Smooth muscle cell of the brain vasculature (primary cell): ENCODE results near the gene PPP1R7.
"Not testable (repeated sequence)": the region's sequence is repeated elsewhere in the genome, so short reads cannot be mapped to it uniquely, and the experiment has no call there.

ENCODE experiments used
- DNase-seq: peaks from one replicate; pipeline ENCODE4 v3.0.0-alpha.2; 2012; ENCODE audit warnings: low read depth, low spot score

Gene PPP1R7

DNA sequence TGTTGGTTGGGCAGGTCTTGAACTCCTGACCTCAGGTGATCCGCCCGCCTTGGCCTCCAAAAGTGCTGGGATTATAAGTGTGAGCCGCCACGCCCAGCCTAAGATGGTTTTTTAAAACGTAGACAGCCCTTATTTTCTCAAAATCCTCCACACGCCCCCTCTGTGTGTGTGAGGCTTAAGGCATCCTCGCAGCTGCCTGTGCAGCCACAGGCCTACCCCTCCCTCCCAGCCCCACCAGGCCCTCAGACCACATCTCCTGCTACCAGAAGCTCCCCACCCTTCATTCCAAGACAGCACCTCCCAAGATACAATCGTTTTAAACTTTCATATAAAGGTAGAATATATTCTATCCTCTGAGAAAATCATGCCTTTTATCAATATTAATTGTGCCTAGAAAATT lies 43.0 kb downstream of the PPP1R7 start:
- no peak for DNase-seq

DNA sequence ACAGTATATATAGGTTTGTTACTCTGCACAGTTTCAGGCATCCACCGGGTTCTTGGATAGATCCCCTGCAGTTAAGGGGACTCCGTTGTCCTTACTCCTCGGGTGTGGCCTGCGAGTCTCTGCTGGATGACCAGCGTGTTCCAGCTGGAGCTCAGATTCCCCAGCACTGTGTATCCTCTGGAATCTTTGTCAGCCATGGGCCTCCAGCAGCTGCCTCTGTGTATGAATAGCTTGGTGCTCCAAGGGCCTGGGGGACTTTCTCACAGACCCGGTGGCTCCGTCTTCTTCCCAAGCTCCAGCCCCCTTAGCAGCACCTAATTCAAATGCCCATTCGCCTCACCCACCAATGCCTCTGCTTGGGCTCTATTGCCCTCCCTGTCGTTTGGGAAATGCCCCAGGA lies 44.5 kb downstream of the PPP1R7 start:
- DNase-seq, result no peak

- DNase-seq, result no peak
Observed at GRCh38 chr2:241195506-241196130, 45.4 kb downstream of the PPP1R7 start.

GRCh38 chr2:241197246-241197645 lies 47.0 kb downstream of the PPP1R7 start:
- not testable (repeated sequence) for DNase-seq

GRCh38 chr2:241197947-241198346 lies 47.7 kb downstream of the PPP1R7 start:
- no peak for DNase-seq

- DNase-seq, result no peak
Observed at GRCh38 chr2:241198381-241199279, 48.4 kb downstream of the PPP1R7 start.

DNA sequence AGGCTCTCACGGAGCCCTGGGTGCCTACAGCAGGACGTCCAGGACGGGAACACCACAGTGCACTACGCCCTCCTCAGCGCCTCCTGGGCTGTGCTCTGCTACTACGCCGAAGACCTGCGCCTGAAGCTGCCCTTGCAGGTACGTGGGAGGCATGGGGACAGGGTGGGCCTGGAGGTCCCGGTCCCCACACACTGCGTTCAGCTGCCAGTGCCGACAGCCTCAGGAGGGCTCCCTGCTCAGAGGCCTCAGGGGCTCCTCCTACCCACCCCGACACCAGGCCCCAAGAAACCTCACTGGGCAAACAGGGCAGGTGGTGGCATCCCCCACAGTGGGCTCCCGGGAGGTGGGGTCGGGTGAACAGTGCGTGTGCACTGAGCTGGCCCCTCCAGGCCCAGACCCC lies 49.0 kb downstream of the PPP1R7 start:
- no peak for DNase-seq

GRCh38 chr2:241199897-241200821 lies 49.9 kb downstream of the PPP1R7 start:
- DNase-seq, result no peak

- no peak for DNase-seq
Observed at GRCh38 chr2:241200822-241201395, 50.6 kb downstream of the PPP1R7 start.

- DNase-seq, result no peak
Observed at GRCh38 chr2:241201445-241202267, 51.4 kb downstream of the PPP1R7 start.

DNA sequence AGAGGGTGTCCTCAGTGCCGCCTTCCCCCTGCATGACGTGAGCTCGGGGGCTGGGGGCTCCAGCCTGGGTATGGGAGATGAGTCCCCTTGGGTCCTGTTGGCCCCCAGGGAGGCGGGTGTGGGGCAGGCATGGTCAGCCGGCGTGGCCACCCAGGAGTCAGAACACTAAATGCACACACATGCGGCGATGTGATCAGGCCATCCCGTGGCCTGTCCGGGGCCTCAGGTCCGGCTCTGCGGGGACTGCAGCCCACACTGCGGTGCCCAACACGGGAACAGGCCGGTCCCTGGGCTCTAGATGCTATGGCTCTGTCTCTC lies 52.0 kb downstream of the PPP1R7 start:
- DNase-seq, result no peak

DNA sequence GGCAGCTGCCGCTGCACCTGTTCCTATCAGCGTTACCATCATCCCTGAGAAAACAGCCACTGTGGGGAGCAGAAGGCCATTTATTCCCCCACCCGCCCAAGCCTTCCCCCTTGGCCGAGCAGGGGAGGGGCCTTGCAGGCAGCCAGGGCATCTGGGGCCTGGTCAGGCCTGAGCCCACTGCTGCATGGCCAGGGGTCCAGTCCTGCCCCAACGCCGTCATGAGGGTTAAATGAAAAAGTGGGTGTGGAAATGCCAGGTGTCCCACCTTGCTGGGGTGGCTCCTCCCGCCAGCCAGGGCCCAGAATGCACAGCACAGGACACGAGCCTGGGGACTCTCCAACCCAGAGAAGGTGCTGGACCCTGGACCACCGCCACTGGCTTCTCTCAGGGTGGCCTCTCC lies 52.4 kb downstream of the PPP1R7 start:
- no peak for DNase-seq

- DNase-seq, result no peak
Observed at GRCh38 chr2:241203218-241204009, 53.1 kb downstream of the PPP1R7 start.

GRCh38 chr2:241204010-241204384 lies 53.7 kb downstream of the PPP1R7 start:
- no peak for DNase-seq

DNA sequence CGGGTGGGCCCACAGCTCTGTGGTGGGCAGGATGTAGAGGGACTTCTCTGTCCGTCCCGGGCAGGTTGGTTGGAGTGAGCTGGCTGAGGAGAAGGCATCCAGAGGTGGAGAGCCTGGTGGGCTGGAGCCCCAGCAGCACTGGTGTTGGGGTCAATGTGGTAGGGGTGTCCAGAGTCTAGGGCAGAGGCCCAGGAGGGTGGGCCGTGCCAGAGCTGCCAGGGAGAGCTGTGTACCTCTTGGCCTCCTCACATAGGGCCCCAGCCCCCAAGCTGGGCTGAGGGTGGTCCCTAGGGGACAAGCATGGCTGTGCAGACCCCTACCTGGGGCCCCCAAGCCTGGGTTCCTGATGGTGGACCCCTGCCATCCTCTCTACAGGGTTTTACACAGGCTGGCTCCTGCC lies 54.2 kb downstream of the PPP1R7 start:
- DNase-seq, result no peak

DNA sequence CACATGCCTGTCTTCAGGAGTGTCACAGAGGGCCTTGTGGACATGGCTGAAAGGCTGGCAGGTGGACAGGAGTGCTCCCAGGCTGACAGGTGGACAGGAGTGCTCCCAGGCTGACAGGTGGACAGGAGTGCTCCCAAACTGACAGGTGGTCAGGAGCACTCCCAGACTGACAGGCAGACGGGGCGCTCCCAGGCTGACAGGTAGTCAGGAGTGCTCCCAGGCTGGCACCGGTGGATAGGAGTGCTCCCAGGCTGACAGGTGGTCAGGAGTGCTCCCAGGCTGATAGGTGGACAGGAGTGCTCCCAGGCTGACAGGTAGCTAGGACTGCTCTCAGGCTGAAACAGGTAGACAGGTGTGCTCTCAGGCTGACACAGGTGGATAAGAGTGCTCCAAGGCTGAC lies 54.8 kb downstream of the PPP1R7 start:
- no peak for DNase-seq

GRCh38 chr2:241207151-241207550 lies 56.9 kb downstream of the PPP1R7 start:
- no peak for DNase-seq

DNA sequence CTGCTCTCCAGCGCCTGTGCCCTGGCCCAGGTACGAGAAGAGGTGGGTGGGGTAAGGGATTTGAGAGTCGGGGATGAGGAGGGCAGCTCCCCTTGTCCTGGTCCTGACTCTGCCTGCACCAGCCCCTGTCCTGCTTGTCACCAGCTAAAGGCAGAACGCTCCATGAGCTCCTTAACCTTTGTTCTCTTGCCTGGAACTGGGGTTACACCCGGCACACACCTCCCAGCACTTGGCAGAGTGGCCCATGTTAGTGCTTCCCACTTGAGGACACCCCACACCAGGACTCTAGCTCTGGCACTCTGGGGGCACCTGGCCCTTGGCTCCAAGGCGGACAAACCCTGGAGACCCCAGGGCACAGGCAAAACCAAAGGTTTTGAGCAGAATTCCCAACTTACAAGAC lies 57.4 kb downstream of the PPP1R7 start:
- DNase-seq, result no peak

- DNase-seq, result no peak
Observed at GRCh38 chr2:241208058-241208457, 57.8 kb downstream of the PPP1R7 start.

DNA sequence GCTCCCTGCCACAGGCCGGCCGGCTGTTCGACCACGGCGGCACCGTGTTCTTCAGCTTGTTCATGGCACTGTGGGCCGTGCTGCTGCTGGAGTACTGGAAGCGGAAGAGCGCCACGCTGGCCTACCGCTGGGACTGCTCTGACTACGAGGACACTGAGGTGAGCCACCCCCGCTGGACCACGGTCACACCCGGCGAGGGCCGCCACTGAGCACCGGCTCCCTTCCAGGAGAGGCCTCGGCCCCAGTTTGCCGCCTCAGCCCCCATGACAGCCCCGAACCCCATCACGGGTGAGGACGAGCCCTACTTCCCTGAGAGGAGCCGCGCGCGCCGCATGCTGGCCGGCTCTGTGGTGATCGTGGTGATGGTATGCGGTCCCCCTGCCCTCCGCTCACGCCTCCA lies 59.0 kb downstream of the PPP1R7 start:
- no peak for DNase-seq
